C4-2B (cell line): Measurements from ENCODE around the gene FAM81B.

Experiments used
- CTCF ChIP-seq: fragments of 450-650 bp; conservative IDR thresholded peaks from 2 replicates; pipeline ENCODE4 v1.5.1; 2017; ENCODE audit warnings: mild to moderate bottlenecking
- ZFX ChIP-seq: fragments of 450-650 bp; IDR thresholded peaks from 2 replicates; pipeline ENCODE4 v1.6.1; 2017

- TF ChIP-seq CTCF (no peak), ZFX (no peak)
These were observed 69.5 kb downstream of the FAM81B start for GRCh38 chr5:95460665-95461064.
